ENCODE data around the gene ZC2HC1B. TPM values are rescaled to one million over a fixed set of nuclear protein-coding genes. Genes with fewer than 3 reads are reported as not detected.

ZC2HC1B gene
- total RNA-seq, 1 experiment from 2014 or later: not detected

DNA sequence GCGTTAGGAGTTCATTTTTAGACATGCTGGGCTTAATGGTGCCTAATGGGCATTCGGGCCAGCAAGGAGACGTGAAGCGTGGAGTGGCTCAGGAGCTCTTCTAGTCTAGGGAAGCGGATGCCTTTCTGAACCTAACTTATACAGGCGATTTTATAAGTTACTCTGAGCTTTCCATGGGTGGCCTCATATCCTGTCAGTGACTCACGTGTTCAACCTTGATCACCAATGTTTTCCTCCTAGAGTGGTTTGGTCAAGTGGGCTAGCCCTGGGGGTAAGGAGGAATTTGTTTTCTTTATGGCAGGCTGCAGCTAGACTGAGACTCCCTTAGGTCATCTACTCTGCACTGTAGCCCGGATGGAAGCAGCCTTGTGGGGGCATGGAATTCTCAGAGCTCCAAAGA lies 91.7 kb downstream of the ZC2HC1B start:
- no peak overlapping the region for H3K9ac ChIP-seq (ENCODE audit: extremely low read depth, insufficient read length, low read length)
- TF ChIP-seq, protein P1, sequence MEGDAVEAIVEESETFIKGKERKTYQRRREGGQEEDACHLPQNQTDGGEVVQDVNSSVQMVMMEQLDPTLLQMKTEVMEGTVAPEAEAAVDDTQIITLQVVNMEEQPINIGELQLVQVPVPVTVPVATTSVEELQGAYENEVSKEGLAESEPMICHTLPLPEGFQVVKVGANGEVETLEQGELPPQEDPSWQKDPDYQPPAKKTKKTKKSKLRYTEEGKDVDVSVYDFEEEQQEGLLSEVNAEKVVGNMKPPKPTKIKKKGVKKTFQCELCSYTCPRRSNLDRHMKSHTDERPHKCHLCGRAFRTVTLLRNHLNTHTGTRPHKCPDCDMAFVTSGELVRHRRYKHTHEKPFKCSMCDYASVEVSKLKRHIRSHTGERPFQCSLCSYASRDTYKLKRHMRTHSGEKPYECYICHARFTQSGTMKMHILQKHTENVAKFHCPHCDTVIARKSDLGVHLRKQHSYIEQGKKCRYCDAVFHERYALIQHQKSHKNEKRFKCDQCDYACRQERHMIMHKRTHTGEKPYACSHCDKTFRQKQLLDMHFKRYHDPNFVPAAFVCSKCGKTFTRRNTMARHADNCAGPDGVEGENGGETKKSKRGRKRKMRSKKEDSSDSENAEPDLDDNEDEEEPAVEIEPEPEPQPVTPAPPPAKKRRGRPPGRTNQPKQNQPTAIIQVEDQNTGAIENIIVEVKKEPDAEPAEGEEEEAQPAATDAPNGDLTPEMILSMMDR (conservative IDR thresholded peaks at IDR 0.05): no peak
- no peak overlapping the region for H3K18ac ChIP-seq (ENCODE audit: insufficient read length, low read depth, low read length)
- no peak overlapping the region for H3K14ac ChIP-seq (ENCODE audit: insufficient read depth, low read length)
- H3K56ac ChIP-seq (ENCODE audit: insufficient read length, low read depth, low read length): no peak overlapping the region
- H2BK20ac ChIP-seq (ENCODE audit: low read depth, low read length, poor library complexity, severe bottlenecking): no peak overlapping the region
- H3K27me3 ChIP-seq (ENCODE audit: insufficient read depth, low read length): peaks cover 45% of the 10 kb centered on the region
- Mint-ChIP-seq H3K4me1 (peaks cover 37 to 47% of the 10 kb centered on the region in 2 experiments), H3K4me3 (no peak overlapping the region), H3K27ac (no peak overlapping the region), H3K9me3 (no peaks in the 10 kb centered on the region), H3K27me3 (ENCODE audit: low read depth) (peaks cover 12% of the 10 kb centered on the region; the same call in 1 of the 2 replicates), H3K36me3 (ENCODE audit: insufficient read depth in 1 of 3, low read depth in 3 of 3) (no peaks in the 10 kb centered on the region)
- no peak overlapping the region for H3K4ac ChIP-seq (ENCODE audit: low read depth, low read length)
- H4K8ac ChIP-seq (replicated peaks; ENCODE audit: insufficient read length, low read depth, low read length): no peak overlapping the region
- H4K20me1 ChIP-seq (ENCODE audit: control insufficient read depth, insufficient read depth, insufficient read length): no peaks in the 10 kb centered on the region
- H2BK12ac ChIP-seq (ENCODE audit: insufficient read length, low read depth, low read length): no peak overlapping the region
- no peak overlapping the region for H2BK15ac ChIP-seq (ENCODE audit: low read depth, low read length)
- H4K91ac ChIP-seq (ENCODE audit: insufficient read length, low read depth, low read length): no peak overlapping the region
- no peak overlapping the region for H3K4me2 ChIP-seq (ENCODE audit: insufficient read depth, insufficient read length, low read length)
- H3K27ac ChIP-seq (ENCODE audit: insufficient read length, low read depth, low read length): no peak overlapping the region
- H2AK5ac ChIP-seq (ENCODE audit: insufficient read length, low read length): no peak overlapping the region
- H2BK5ac ChIP-seq (ENCODE audit: insufficient read length, low read length): no peak overlapping the region
- no peak overlapping the region for H4K5ac ChIP-seq (ENCODE audit: insufficient read length, low read depth, low read length)
- no CpG with 5 or more reads among the region's 8 CpGs for WGBS (ENCODE audit: extremely low coverage, insufficient read length, low lambda C conversion rate)
- no peaks in the 10 kb centered on the region for H3K9me3 ChIP-seq (ENCODE audit: control insufficient read depth, low read depth, low read length)
- H3K79me1 ChIP-seq (ENCODE audit: insufficient read depth, low read depth, low read length, poor library complexity, severe bottlenecking): no peaks in the 10 kb centered on the region
- H3K79me2 ChIP-seq (ENCODE audit: insufficient read depth, low read length): no peaks in the 10 kb centered on the region
- H3T11ph ChIP-seq (ENCODE audit: low read length): no peak overlapping the region
- peaks cover 17% of the 10 kb centered on the region for H3K4me1 ChIP-seq (ENCODE audit: insufficient read depth, low read length)
- no peak overlapping the region for H3K23ac ChIP-seq (ENCODE audit: insufficient read length, low read depth, low read length)
- no peaks in the 10 kb centered on the region for H3K23me2 ChIP-seq (ENCODE audit: insufficient read length, low read depth, low read length, poor library complexity, severe bottlenecking)
- no peak overlapping the region for H2AFZ ChIP-seq (ENCODE audit: low read length)
- no peak overlapping the region for H2BK120ac ChIP-seq (ENCODE audit: low read depth, low read length, poor library complexity, severe bottlenecking)
- no peak for DNase-seq
